WTC11 (cell line): ENCODE data around the gene CRLF1. TPM values are rescaled to one million over a fixed set of nuclear protein-coding genes. Genes with fewer than 3 reads are reported as not detected.

Source experiments
- ATAC-seq: fragments of 200-7000 bp; cut with Tn5 transposase; 2 replicates; pipeline ENCODE4 v1.10.0; 2021; ENCODE audit warnings: mild to moderate bottlenecking, moderate library complexity
- CTCF ChIA-PET: fragments of 300-600 bp; sonication (Branson Sonifier 250); formaldehyde crosslinking; loops from one replicate; lab custom pipeline; 2021; ENCODE audit warnings: antibody characterized with exemption; lab: Charles Lee
- POLR2A ChIA-PET: fragments of 350-600 bp; sonication (Branson Sonifier 250); formaldehyde crosslinking; loops from one replicate; lab custom pipeline; 2021; ENCODE audit warnings: antibody characterized with exemption; lab: Charles Lee
- DNase-seq: peaks from one replicate; pipeline ENCODE4 v3.0.0; 2021; ENCODE audit warnings: low spot score
- H3K27ac Mint-ChIP-seq: 2 replicates; pipeline ENCODE4 v1.8.0; 2021; ENCODE audit warnings: mixed read lengths
- H3K27me3 Mint-ChIP-seq: 2 replicates; pipeline ENCODE4 v1.8.0; 2021; ENCODE audit warnings: low read depth, mild to moderate bottlenecking, moderate library complexity, mixed read lengths
- H3K36me3 Mint-ChIP-seq: 2 replicates; pipeline ENCODE4 v1.8.0; 2021; ENCODE audit warnings: mixed read lengths
- H3K4me1 Mint-ChIP-seq: 2 replicates; pipeline ENCODE4 v1.8.0; 2022; ENCODE audit warnings: mixed read lengths
- H3K4me3 Mint-ChIP-seq: 2 replicates; pipeline ENCODE4 v1.8.0; 2021; ENCODE audit warnings: mild to moderate bottlenecking, moderate library complexity, mixed read lengths
- H3K9me3 Mint-ChIP-seq: 2 replicates; pipeline ENCODE4 v1.8.0; 2021; ENCODE audit warnings: mixed read lengths
- ATF6 ChIP-seq: sonication (generic); formaldehyde crosslinking; IDR thresholded peaks from 2 replicates; pipeline ENCODE4 v1.8.1; 2023; ENCODE audit warnings: mild to moderate bottlenecking, missing genetic modification reagents
- CREB1 ChIP-seq: sonication (generic); formaldehyde crosslinking; IDR thresholded peaks from 2 replicates; pipeline ENCODE4 v1.8.0; 2023; ENCODE audit warnings: mild to moderate bottlenecking, missing genetic modification reagents
- GABPB1 ChIP-seq: sonication (generic); formaldehyde crosslinking; IDR thresholded peaks from 2 replicates; pipeline ENCODE4 v1.8.1; 2023; ENCODE audit warnings: mild to moderate bottlenecking, missing genetic modification reagents
- GTF2I ChIP-seq: fragments of 250-450 bp; sonication (Bioruptor Pico); conservative IDR thresholded peaks from 2 replicates; pipeline ENCODE4 v1.4.0; 2021; ENCODE audit warnings: mild to moderate bottlenecking
- JUN ChIP-seq: sonication (generic); formaldehyde crosslinking; IDR thresholded peaks from 2 replicates; pipeline ENCODE4 v1.8.0; 2023; ENCODE audit warnings: mild to moderate bottlenecking, missing genetic modification reagents
- MAX ChIP-seq: sonication (generic); formaldehyde crosslinking; IDR thresholded peaks from 2 replicates; pipeline ENCODE4 v1.8.0; 2022; ENCODE audit warnings: mild to moderate bottlenecking, missing genetic modification reagents
- NFE2L1 ChIP-seq: sonication (generic); formaldehyde crosslinking; IDR thresholded peaks from 2 replicates; pipeline ENCODE4 v1.8.1; 2023; ENCODE audit warnings: missing genetic modification reagents
- NR1H2 ChIP-seq: sonication (generic); formaldehyde crosslinking; IDR thresholded peaks from 2 replicates; pipeline ENCODE4 v1.9.0; 2021; ENCODE audit warnings: mild to moderate bottlenecking, moderate library complexity, missing genetic modification reagents
- OVOL2 ChIP-seq: fragments of 250-450 bp; sonication (Bioruptor Pico); IDR thresholded peaks from 2 replicates; pipeline ENCODE4 v1.9.0; 2021; ENCODE audit warnings: mild to moderate bottlenecking, borderline replicate concordance
- ZNF232 ChIP-seq: sonication (generic); formaldehyde crosslinking; IDR thresholded peaks from 2 replicates; pipeline ENCODE4 v1.8.0; 2022; ENCODE audit warnings: mild to moderate bottlenecking, missing genetic modification reagents
- total RNA-seq: library from RNA; stranded (reverse); gene quantifications from 3 replicates; pipeline ENCODE4 v1.2.3, GENCODE V29; 2021
- TF ChIP-seq, protein P1 (sequence below): fragments of 250-450 bp; sonication (Bioruptor Pico); IDR thresholded peaks from 2 replicates; pipeline ENCODE4 v1.9.0; 2021; ENCODE audit warnings: mild to moderate bottlenecking, borderline replicate concordance
- TF ChIP-seq, protein P2 (sequence below): sonication (generic); formaldehyde crosslinking; conservative IDR thresholded peaks from 2 replicates; pipeline ENCODE4 v1.8.1; 2022; ENCODE audit warnings: mild to moderate bottlenecking, missing genetic modification reagents
- TF ChIP-seq, protein P3 (sequence below): sonication (generic); formaldehyde crosslinking; IDR thresholded peaks from 2 replicates; pipeline ENCODE4 v1.8.0; 2023; ENCODE audit warnings: mild to moderate bottlenecking, missing genetic modification reagents
- TF ChIP-seq, protein P4 (sequence below): fragments of 250-450 bp; sonication (Bioruptor Pico); conservative IDR thresholded peaks from 2 replicates; pipeline ENCODE4 v1.9.0; 2021; ENCODE audit warnings: mild to moderate bottlenecking

CRLF1 gene
- total RNA-seq, 1 experiment from 2014 or later, result 36.4 TPM

- TF ChIP-seq NFE2L1 (CRISPR knock-in tag), result no peak
- TF ChIP-seq, protein P1, sequence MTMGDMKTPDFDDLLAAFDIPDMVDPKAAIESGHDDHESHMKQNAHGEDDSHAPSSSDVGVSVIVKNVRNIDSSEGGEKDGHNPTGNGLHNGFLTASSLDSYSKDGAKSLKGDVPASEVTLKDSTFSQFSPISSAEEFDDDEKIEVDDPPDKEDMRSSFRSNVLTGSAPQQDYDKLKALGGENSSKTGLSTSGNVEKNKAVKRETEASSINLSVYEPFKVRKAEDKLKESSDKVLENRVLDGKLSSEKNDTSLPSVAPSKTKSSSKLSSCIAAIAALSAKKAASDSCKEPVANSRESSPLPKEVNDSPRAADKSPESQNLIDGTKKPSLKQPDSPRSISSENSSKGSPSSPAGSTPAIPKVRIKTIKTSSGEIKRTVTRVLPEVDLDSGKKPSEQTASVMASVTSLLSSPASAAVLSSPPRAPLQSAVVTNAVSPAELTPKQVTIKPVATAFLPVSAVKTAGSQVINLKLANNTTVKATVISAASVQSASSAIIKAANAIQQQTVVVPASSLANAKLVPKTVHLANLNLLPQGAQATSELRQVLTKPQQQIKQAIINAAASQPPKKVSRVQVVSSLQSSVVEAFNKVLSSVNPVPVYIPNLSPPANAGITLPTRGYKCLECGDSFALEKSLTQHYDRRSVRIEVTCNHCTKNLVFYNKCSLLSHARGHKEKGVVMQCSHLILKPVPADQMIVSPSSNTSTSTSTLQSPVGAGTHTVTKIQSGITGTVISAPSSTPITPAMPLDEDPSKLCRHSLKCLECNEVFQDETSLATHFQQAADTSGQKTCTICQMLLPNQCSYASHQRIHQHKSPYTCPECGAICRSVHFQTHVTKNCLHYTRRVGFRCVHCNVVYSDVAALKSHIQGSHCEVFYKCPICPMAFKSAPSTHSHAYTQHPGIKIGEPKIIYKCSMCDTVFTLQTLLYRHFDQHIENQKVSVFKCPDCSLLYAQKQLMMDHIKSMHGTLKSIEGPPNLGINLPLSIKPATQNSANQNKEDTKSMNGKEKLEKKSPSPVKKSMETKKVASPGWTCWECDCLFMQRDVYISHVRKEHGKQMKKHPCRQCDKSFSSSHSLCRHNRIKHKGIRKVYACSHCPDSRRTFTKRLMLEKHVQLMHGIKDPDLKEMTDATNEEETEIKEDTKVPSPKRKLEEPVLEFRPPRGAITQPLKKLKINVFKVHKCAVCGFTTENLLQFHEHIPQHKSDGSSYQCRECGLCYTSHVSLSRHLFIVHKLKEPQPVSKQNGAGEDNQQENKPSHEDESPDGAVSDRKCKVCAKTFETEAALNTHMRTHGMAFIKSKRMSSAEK (CRISPR knock-in tag), result no peak
- TF ChIP-seq GTF2I (CRISPR knock-in tag), result no peak
- no peak for TF ChIP-seq MAX (CRISPR knock-in tag)
- TF ChIP-seq, protein P2, sequence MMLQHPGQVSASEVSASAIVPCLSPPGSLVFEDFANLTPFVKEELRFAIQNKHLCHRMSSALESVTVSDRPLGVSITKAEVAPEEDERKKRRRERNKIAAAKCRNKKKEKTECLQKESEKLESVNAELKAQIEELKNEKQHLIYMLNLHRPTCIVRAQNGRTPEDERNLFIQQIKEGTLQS (CRISPR knock-in tag), result no peak
- no peak for TF ChIP-seq GABPB1 (CRISPR knock-in tag)
- TF ChIP-seq JUN, result no peak
- TF ChIP-seq ZNF232 (CRISPR knock-in tag), result no peak
Measured at GRCh38 chr19:18650468-18651041, 44.0 kb upstream of the CRLF1 start (continued).

- no peak for DNase-seq
- no peaks in the 10 kb centered on the region for H3K36me3 Mint-ChIP-seq
- POLR2A ChIA-PET, result no interaction called here
- TF ChIP-seq, protein P3, sequence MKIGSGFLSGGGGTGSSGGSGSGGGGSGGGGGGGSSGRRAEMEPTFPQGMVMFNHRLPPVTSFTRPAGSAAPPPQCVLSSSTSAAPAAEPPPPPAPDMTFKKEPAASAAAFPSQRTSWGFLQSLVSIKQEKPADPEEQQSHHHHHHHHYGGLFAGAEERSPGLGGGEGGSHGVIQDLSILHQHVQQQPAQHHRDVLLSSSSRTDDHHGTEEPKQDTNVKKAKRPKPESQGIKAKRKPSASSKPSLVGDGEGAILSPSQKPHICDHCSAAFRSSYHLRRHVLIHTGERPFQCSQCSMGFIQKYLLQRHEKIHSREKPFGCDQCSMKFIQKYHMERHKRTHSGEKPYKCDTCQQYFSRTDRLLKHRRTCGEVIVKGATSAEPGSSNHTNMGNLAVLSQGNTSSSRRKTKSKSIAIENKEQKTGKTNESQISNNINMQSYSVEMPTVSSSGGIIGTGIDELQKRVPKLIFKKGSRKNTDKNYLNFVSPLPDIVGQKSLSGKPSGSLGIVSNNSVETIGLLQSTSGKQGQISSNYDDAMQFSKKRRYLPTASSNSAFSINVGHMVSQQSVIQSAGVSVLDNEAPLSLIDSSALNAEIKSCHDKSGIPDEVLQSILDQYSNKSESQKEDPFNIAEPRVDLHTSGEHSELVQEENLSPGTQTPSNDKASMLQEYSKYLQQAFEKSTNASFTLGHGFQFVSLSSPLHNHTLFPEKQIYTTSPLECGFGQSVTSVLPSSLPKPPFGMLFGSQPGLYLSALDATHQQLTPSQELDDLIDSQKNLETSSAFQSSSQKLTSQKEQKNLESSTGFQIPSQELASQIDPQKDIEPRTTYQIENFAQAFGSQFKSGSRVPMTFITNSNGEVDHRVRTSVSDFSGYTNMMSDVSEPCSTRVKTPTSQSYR, result no peak
- TF ChIP-seq OVOL2 (CRISPR knock-in tag) (no peak), ATF6 (no peak), NR1H2 (no peak), CREB1 (CRISPR knock-in tag) (no peak)
- TF ChIP-seq, protein P4, sequence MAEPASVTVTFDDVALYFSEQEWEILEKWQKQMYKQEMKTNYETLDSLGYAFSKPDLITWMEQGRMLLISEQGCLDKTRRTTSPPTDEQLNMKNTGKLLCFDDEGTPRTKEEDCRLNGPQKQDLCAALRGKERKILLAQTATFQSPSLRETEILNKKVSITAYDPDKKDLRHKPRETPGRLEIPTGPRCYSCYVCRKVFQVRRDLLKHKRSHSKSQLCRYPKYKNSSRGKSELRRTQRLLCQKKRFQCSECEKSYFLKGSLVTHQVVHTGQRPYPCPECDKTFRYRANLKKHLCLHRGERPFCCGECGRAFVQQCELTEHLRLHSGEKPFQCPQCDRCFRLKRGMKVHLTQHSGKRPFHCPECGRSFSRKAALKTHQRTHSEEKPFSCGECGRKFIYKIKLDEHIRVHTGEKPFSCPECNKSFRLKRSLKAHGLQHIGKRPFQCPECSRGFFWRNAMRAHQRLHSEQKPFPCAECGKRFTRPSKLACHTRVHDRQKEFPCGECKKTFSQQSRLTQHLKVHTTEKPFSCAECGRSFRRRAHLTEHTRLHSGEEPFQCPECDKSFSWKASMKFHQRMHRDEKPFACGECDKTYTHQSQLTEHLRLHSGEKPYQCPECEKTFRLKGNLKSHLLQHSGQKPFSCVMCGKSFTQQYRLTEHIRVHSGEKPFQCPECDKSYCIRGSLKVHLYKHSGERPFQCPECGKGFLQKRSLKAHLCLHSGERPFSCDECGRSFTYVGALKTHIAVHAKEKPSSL (CRISPR knock-in tag), result no peak
- TF ChIP-seq, all 79 proteins: peak for 0
- H3K4me3 Mint-ChIP-seq, result no peak overlapping the region
- no peak for ATAC-seq
- CTCF ChIA-PET, result interaction anchor here (1.7 kb wide), 1 partner anchor 161 kb away, joined by 3 read pairs; no protein-coding TSS in a partner anchor
- no peaks in the 10 kb centered on the region for H3K9me3 Mint-ChIP-seq
- peaks cover 39% of the 10 kb centered on the region for H3K4me1 Mint-ChIP-seq
- peak overlapping the region; percentile 44 for H3K27ac Mint-ChIP-seq
- peaks cover 3% of the 10 kb centered on the region; the same call in 1 of the 2 replicates for H3K27me3 Mint-ChIP-seq
Measured at GRCh38 chr19:18650021-18650390, 43.4 kb upstream of the CRLF1 start.
